ENCODE data around the gene DUSP8. TPM values are rescaled to one million over a fixed set of nuclear protein-coding genes. Genes with fewer than 3 reads are reported as not detected.
"Not testable (repeated sequence)": the region's sequence is repeated elsewhere in the genome, so short reads cannot be mapped to it uniquely, and the experiment has no call there.

Gene DUSP8
- total and polyA plus RNA-seq, 2 of the 8 experiments (the other 6 are each of a cell fraction or from before 2014, with no cell fraction given) = 2.8 to 3.6 TPM

DNA sequence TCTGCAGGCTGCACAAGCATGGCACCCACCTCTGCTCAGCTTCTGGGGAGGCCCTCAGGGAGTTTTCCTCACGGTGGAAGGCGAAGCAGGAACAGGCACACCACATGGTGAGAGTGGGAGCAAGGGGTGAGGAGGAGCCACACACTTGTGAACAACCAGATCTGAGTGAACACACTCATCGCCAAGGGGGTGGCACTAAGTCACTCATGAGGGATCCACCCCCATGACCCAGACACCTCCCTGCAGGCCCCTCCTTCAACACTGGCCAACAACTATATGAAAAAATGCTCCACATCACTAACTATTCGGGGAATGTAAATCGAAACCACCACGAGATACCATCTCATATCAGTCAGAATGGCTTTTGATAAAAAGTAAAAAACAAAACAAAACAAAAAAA, 26.7 kb upstream of the DUSP8 start (continued):
- TF ChIP-seq, protein P1, sequence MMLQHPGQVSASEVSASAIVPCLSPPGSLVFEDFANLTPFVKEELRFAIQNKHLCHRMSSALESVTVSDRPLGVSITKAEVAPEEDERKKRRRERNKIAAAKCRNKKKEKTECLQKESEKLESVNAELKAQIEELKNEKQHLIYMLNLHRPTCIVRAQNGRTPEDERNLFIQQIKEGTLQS (IDR thresholded peaks at IDR 0.05; ENCODE audit: insufficient read depth, low read depth, low read length) = no peak
- no peak for TF ChIP-seq JUND (IDR thresholded peaks at IDR 0.05; ENCODE audit: low read length)
- no peak for TF ChIP-seq SIRT6 (IDR thresholded peaks at IDR 0.05; ENCODE audit: low read length)
- no peak for TF ChIP-seq GTF2F1 (IDR thresholded peaks at IDR 0.05; ENCODE audit: borderline replicate concordance, low read depth, low read length)
- TF ChIP-seq RXRA (IDR thresholded peaks at IDR 0.05; ENCODE audit: insufficient read depth, low read depth, low read length) = no peak
- no peak for TF ChIP-seq TCF12 (IDR thresholded peaks at IDR 0.05; ENCODE audit: low read depth, low read length)

DNA sequence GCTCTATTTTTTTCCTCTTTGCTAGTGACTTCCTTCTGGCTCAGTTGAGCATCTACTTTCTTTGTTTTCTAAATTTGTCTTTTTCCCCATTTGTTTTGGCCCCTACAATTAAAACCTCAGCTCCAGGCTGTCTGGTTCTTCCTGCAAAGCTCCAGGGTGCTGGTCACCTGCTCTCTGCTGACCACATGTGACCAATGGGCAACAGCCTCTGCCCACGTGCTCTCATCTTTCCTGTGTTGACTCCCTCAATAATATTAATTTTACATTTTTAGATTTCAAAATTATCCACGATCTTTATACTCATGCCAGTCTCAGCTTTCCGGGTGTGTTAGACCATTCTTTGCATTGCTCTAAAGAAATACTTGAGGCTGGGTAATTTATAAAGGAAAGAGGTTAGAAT, 26.3 kb upstream of the DUSP8 start:
- H2BK20ac ChIP-seq (ENCODE audit: low read length); H2AK5ac ChIP-seq (ENCODE audit: low read depth, low read length); H2BK120ac ChIP-seq (replicated peaks; ENCODE audit: low read depth, low read length); H4K8ac ChIP-seq (ENCODE audit: extremely low read depth, insufficient read depth, low read length); H3K4ac ChIP-seq (replicated peaks; ENCODE audit: insufficient read length, low read depth, low read length); H4K91ac ChIP-seq (replicated peaks; ENCODE audit: insufficient read length, low read length); H2BK15ac ChIP-seq (ENCODE audit: low read length); DNase-seq (ENCODE audit: low read depth in 1 of 2, low spot score in 2 of 2); POLR2A ChIA-PET (ENCODE audit: partially characterized antibody); H3K9ac ChIP-seq (replicated peaks in 1 of 4; ENCODE audit: extremely low read depth in 1 of 4, low read depth in 3 of 4, low read length in 3 of 4); H3K14ac ChIP-seq (ENCODE audit: insufficient read length); FAIRE-seq; H3K4me3 ChIP-seq (ENCODE audit: extremely low read depth in 1 of 4, insufficient read depth in 2 of 4, low read depth in 3 of 4, low read length in 4 of 4); H3K79me1 ChIP-seq (ENCODE audit: low read depth, low read length); H3K23ac ChIP-seq (ENCODE audit: insufficient read length); H4K20me1 ChIP-seq (replicated peaks in 1 of 2; ENCODE audit: control insufficient read depth in 1 of 2, insufficient read depth in 2 of 2, low read length in 2 of 2); H2AFZ ChIP-seq (ENCODE audit: low read length); H4K5ac ChIP-seq (ENCODE audit: insufficient read length, low read depth, low read length); H3K27me3 ChIP-seq (replicated peaks in 1 of 4; ENCODE audit: control insufficient read depth in 3 of 4, extremely low read depth in 1 of 4, insufficient read depth in 3 of 4, low read length in 3 of 4); H3K79me2 ChIP-seq (ENCODE audit: control insufficient read depth in 1 of 2, insufficient read depth in 2 of 2, low read length in 2 of 2); H3K18ac ChIP-seq (ENCODE audit: extremely low read depth, low read length); H2BK12ac ChIP-seq (ENCODE audit: low read depth, low read length); H3K9me3 ChIP-seq (ENCODE audit: insufficient read depth in 2 of 2, low read depth in 1 of 2, low read length in 1 of 2); H3K4me2 ChIP-seq (ENCODE audit: insufficient read depth in 1 of 2, low read depth in 2 of 2, low read length in 2 of 2); H3K23me2 ChIP-seq (ENCODE audit: low read depth, low read length); H3K36me3 ChIP-seq (ENCODE audit: control insufficient read depth in 2 of 4, insufficient read depth in 4 of 4, low read length in 3 of 4); H2BK5ac ChIP-seq (ENCODE audit: low read depth, low read length); H3K27ac ChIP-seq (ENCODE audit: low read depth, low read length); H3K56ac ChIP-seq (replicated peaks; ENCODE audit: insufficient read length, low read depth, low read length): not testable (repeated sequence)
- WGBS, 2 experiments (ENCODE audit: extremely low coverage in 1 of 2, insufficient coverage in 1 of 2, insufficient read length in 1 of 2, insufficient replicate concordance in 2 of 2, low coverage in 1 of 2, low lambda C conversion rate in 2 of 2, missing lambda C conversion rate in 1 of 2) = 77 to 100% methylated on average over 1 to 3 of the region's 3 CpGs
- H3K4me1 ChIP-seq (replicated peaks in 1 of 4; ENCODE audit: control insufficient read depth in 3 of 4, insufficient read depth in 4 of 4, low read length in 3 of 4) = peaks cover 2 to 13% (median 5%) of the 10 kb centered on the region in 4 experiments
- CTCF ChIA-PET (ENCODE audit: partially characterized antibody) = interaction anchor here (1.3 to 7.7 kb wide), 5 partner anchors 22 to 52 kb away, joined by 3 to 95 read pairs (median 41); partner anchors contain the start of gene KRTAP5-5
